SK-N-SH (cell line): ENCODE results near the gene DOCK3.

ENCODE experiments used
- EP300 ChIP-seq, 2 experiments: IDR thresholded peaks; 2 replicates each; pipeline versions ENCODE4 v1.4.0 to v1.6.1; 2012; ENCODE audit warnings: borderline replicate concordance in 1 of 2, low read depth in 1 of 2, low read length in 1 of 2
- FOXJ3 ChIP-seq: sonication (generic); formaldehyde crosslinking; IDR thresholded peaks from 2 replicates; pipeline ENCODE4 v1.5.1; 2020; ENCODE audit warnings: mild to moderate bottlenecking, missing genetic modification reagents
- GABPA ChIP-seq: IDR thresholded peaks from 2 replicates; pipeline ENCODE4 v1.4.0; 2012; ENCODE audit warnings: low read depth, mild to moderate bottlenecking
- GATA2 ChIP-seq: sonication (generic); formaldehyde crosslinking; IDR thresholded peaks from 2 replicates; pipeline ENCODE4 v1.5.0; 2020; ENCODE audit warnings: mild to moderate bottlenecking, missing genetic modification reagents
- MXI1 ChIP-seq: IDR thresholded peaks from 2 replicates; pipeline ENCODE4 v1.6.1; 2012; ENCODE audit warnings: mild to moderate bottlenecking, low read depth, low read length, improper control_type of control experiment
- PBX3 ChIP-seq: IDR thresholded peaks from 2 replicates; pipeline ENCODE4; 2012
- POLR2AphosphoS5 ChIP-seq: IDR thresholded peaks from 2 replicates; pipeline ENCODE4 v1.6.1; 2012; ENCODE audit warnings: low read depth, low read length
- REST ChIP-seq: IDR thresholded peaks from 2 replicates; pipeline ENCODE4 v1.6.1; 2012; ENCODE audit warnings: mild to moderate bottlenecking, low read depth, low read length, moderate library complexity
- SIN3A ChIP-seq: IDR thresholded peaks from 2 replicates; pipeline ENCODE4 v1.6.1; 2012; ENCODE audit warnings: low read depth, mild to moderate bottlenecking, low read length, moderate library complexity, borderline replicate concordance
- TAF1 ChIP-seq: IDR thresholded peaks from 2 replicates; pipeline ENCODE4 v1.6.1; 2012; ENCODE audit warnings: low read depth, mild to moderate bottlenecking, low read length, moderate library complexity, borderline replicate concordance
- USF2 ChIP-seq: fragments of 150-350 bp; IDR thresholded peaks from 2 replicates; pipeline ENCODE4 v1.6.1; 2017; ENCODE audit warnings: antibody characterized with exemption, low read length, low read depth, borderline replicate concordance
- YY1 ChIP-seq: IDR thresholded peaks from 2 replicates; pipeline ENCODE4 v1.4.0; 2012; ENCODE audit warnings: low read depth, mild to moderate bottlenecking
- TF ChIP-seq, protein P1 (sequence below): fragments of 200-600 bp; sonication (generic); IDR thresholded peaks from 2 replicates; pipeline ENCODE4 v1.6.1; 2017; ENCODE audit warnings: antibody characterized with exemption, mild to moderate bottlenecking, moderate library complexity

DNA sequence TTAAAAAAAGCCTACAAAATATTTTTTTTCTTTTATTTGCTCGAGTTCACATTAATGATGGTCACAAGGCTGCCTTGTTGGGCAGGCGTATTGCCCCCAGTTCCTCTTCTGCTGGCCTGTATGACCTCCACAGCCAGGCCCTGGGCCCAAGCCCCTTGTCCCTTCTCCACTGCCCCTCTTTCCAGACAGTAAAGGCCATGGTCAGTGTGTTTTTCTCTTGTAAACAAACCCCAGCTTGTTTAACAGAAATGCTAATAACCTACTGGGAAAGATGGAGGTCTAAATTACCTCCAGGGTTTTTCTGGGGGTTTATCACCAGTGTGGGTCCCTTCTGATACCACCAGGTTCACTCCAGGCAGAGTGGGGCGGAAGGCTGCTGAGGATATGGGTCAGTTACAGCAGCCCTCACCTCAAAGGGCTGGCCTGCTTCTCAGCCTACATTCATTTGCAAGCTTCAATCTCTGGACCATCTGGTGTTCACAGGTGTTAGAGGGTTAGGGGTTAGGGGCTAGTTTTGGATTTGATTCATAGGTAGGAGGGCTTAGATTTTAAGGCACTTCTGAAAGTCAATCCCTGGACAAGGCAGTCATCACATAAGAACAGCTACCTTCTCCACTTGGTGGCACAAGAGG lies 708.3 kb downstream of the DOCK3 start:
- TF ChIP-seq, protein P1, sequence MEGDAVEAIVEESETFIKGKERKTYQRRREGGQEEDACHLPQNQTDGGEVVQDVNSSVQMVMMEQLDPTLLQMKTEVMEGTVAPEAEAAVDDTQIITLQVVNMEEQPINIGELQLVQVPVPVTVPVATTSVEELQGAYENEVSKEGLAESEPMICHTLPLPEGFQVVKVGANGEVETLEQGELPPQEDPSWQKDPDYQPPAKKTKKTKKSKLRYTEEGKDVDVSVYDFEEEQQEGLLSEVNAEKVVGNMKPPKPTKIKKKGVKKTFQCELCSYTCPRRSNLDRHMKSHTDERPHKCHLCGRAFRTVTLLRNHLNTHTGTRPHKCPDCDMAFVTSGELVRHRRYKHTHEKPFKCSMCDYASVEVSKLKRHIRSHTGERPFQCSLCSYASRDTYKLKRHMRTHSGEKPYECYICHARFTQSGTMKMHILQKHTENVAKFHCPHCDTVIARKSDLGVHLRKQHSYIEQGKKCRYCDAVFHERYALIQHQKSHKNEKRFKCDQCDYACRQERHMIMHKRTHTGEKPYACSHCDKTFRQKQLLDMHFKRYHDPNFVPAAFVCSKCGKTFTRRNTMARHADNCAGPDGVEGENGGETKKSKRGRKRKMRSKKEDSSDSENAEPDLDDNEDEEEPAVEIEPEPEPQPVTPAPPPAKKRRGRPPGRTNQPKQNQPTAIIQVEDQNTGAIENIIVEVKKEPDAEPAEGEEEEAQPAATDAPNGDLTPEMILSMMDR: no peak
- TF ChIP-seq POLR2AphosphoS5 (no peak), GATA2 (CRISPR knock-in tag) (no peak), EP300 (IDR thresholded peaks at IDR 0.05; ENCODE audit: borderline replicate concordance in 1 of 2, low read depth in 1 of 2, low read length in 1 of 2) (no peak), USF2 (no peak), TAF1 (no peak), REST (no peak), MXI1 (no peak), YY1 (no peak), PBX3 (no peak), GABPA (no peak), SIN3A (no peak), FOXJ3 (CRISPR knock-in tag) (no peak)
